ENCODE results near the gene PYGO1. TPM values are rescaled to one million over a fixed set of nuclear protein-coding genes. Genes with fewer than 3 reads are reported as not detected.
A peak's percentile ranks its signal among the peaks of the same experiment; 100 is the strongest.

The PYGO1 gene
- polyA plus RNA-seq, 3 donors = not detected

DNA sequence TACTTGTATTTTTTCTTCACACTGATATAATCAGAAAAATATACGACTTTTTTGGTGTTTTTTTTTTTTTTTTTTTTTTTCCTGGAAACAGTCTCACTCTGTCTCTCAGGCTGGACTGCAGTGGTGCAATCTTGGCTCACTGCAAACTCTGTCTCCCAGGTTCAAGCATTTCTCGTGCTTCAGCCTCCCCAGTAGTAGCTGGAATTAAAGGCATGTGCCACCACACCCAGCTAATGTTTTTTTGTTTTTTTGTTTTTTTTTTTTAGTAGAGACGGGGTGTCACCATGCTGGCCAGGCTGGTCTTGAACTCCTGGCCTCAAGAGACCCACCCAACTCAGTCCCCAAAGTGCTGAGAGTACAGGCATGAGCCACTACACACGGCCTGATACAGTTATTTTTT lies 59.3 kb downstream of the PYGO1 start:
- TF ChIP-seq, protein P1, sequence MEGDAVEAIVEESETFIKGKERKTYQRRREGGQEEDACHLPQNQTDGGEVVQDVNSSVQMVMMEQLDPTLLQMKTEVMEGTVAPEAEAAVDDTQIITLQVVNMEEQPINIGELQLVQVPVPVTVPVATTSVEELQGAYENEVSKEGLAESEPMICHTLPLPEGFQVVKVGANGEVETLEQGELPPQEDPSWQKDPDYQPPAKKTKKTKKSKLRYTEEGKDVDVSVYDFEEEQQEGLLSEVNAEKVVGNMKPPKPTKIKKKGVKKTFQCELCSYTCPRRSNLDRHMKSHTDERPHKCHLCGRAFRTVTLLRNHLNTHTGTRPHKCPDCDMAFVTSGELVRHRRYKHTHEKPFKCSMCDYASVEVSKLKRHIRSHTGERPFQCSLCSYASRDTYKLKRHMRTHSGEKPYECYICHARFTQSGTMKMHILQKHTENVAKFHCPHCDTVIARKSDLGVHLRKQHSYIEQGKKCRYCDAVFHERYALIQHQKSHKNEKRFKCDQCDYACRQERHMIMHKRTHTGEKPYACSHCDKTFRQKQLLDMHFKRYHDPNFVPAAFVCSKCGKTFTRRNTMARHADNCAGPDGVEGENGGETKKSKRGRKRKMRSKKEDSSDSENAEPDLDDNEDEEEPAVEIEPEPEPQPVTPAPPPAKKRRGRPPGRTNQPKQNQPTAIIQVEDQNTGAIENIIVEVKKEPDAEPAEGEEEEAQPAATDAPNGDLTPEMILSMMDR (IDR thresholded peaks at IDR 0.05) = no peak
- Histone ChIP-seq H3K4me1 (ENCODE audit: control insufficient read depth in 1 of 2, insufficient read depth in 2 of 2, low read length in 2 of 2) (no peaks in the 10 kb centered on the region), H3K36me3 (replicated peaks in 1 of 2; ENCODE audit: control insufficient read depth in 1 of 2, insufficient read depth in 2 of 2, low read length in 2 of 2) (no peaks in the 10 kb centered on the region), H3K4me3 (replicated peaks in 1 of 3; ENCODE audit: low read depth in 2 of 3, low read length in 3 of 3) (no peak overlapping the region), H2AFZ (ENCODE audit: insufficient read depth, low read depth, low read length, poor library complexity, severe bottlenecking) (no peak overlapping the region), H3K27me3 (ENCODE audit: control insufficient read depth in 2 of 2, insufficient read depth in 2 of 2, low read length in 2 of 2) (no peaks in the 10 kb centered on the region), H3K9me3 (replicated peaks in 1 of 2; ENCODE audit: control insufficient read depth in 1 of 2, insufficient read depth in 1 of 2, low read length in 2 of 2) (no peaks in the 10 kb centered on the region), H3K79me2 (ENCODE audit: insufficient read depth, low read length) (no peaks in the 10 kb centered on the region), H3K4me2 (replicated peaks; ENCODE audit: extremely low read depth, low read length, poor library complexity, severe bottlenecking) (no peak overlapping the region), H4K20me1 (ENCODE audit: insufficient read depth, low read length) (no peaks in the 10 kb centered on the region), H3K27ac (ENCODE audit: low read depth in 1 of 2, low read length in 2 of 2) (no peak overlapping the region), H3K9ac (ENCODE audit: insufficient read depth, low read length, poor library complexity, severe bottlenecking) (no peak overlapping the region)
- H3K4me1 Mint-ChIP-seq = peaks cover 4% of the 10 kb centered on the region
- DNase-seq = no peak
- no peak overlapping the region for H3K4me3 Mint-ChIP-seq
- peak overlapping the region in 1 of 7 donors; percentile 15 for H3K27ac Mint-ChIP-seq
- peaks cover 0 to 10% (median 3%) of the 10 kb centered on the region in 3 donors for H3K27me3 Mint-ChIP-seq (ENCODE audit: low read depth in 3 of 3)
- no peaks in the 10 kb centered on the region for H3K36me3 Mint-ChIP-seq
- intact Hi-C loops (cut with micrococcal nuclease) = no loop called here
- no peaks in the 10 kb centered on the region for H3K9me3 Mint-ChIP-seq
- WGBS (ENCODE audit: insufficient coverage) = no CpG with 5 or more reads among the region's 4 CpGs

DNA sequence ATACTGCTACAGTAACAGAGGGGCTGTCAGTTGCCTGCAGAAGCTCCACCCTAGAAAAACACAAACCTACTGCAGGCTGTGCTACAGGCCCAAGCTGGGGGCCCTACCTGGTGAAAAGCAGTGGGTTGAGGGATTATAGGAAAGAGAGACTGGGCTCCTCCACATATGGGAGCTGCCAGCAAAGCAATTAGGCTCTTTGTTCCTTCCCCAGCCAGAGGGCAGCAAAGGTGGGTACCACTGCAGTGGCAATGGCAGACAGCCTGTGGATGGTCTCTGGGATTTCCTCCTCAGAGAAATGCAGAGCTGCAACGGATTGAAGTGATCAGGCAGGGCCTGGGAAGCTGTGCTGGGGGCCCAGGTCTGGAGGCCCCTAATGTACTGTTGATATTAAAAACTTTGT lies 61.0 kb downstream of the PYGO1 start:
- Mint-ChIP-seq H3K27ac (no peak overlapping the region), H3K4me3 (no peak overlapping the region), H3K27me3 (ENCODE audit: low read depth in 3 of 3) (peaks cover 0 to 13% (median 13%) of the 10 kb centered on the region in 3 donors), H3K4me1 (peaks cover 4% of the 10 kb centered on the region), H3K36me3 (no peaks in the 10 kb centered on the region), H3K9me3 (peaks cover 0 to 1% (median 0%) of the 10 kb centered on the region in 7 donors)
- DNase-seq = no peak
- Histone ChIP-seq H3K79me2 (ENCODE audit: insufficient read depth, low read length) (no peaks in the 10 kb centered on the region), H2AFZ (ENCODE audit: insufficient read depth, low read depth, low read length, poor library complexity, severe bottlenecking) (peak overlapping the region; percentile 64), H4K20me1 (ENCODE audit: insufficient read depth, low read length) (no peaks in the 10 kb centered on the region), H3K9me3 (replicated peaks in 1 of 2; ENCODE audit: control insufficient read depth in 1 of 2, insufficient read depth in 1 of 2, low read length in 2 of 2) (no peaks in the 10 kb centered on the region), H3K9ac (ENCODE audit: insufficient read depth, low read length, poor library complexity, severe bottlenecking) (no peak overlapping the region), H3K27me3 (ENCODE audit: control insufficient read depth in 2 of 2, insufficient read depth in 2 of 2, low read length in 2 of 2) (no peaks in the 10 kb centered on the region), H3K4me1 (ENCODE audit: control insufficient read depth in 1 of 2, insufficient read depth in 2 of 2, low read length in 2 of 2) (no peaks in the 10 kb centered on the region), H3K4me3 (replicated peaks in 1 of 3; ENCODE audit: low read depth in 2 of 3, low read length in 3 of 3) (no peak overlapping the region), H3K27ac (ENCODE audit: low read depth in 1 of 2, low read length in 2 of 2) (no peak overlapping the region), H3K4me2 (replicated peaks; ENCODE audit: extremely low read depth, low read length, poor library complexity, severe bottlenecking) (no peak overlapping the region), H3K36me3 (replicated peaks in 1 of 2; ENCODE audit: control insufficient read depth in 1 of 2, insufficient read depth in 2 of 2, low read length in 2 of 2) (no peaks in the 10 kb centered on the region)
- TF ChIP-seq, protein P1 (IDR thresholded peaks at IDR 0.05) = no peak
- no CpG with 5 or more reads among the region's 1 CpG for WGBS (ENCODE audit: insufficient coverage)
- intact Hi-C loops (cut with micrococcal nuclease) = no loop called here
